Omental fat pad (tissue), 4 donors: ENCODE data around the gene FGF1. TPM values are rescaled to one million over a fixed set of nuclear protein-coding genes. Genes with fewer than 3 reads are reported as not detected.

Experiments used
- ATAC-seq: fragments of 150-250 bp; one replicate; pipeline ENCODE4 v1.9.1; 2016; ENCODE audit warnings: mild to moderate bottlenecking, moderate library complexity; ENCODE audit not compliant: low FRiP score
- DNase-seq: peaks from one replicate; pipeline ENCODE4 v3.0.0-alpha.2; 2019; ENCODE audit warnings: low spot score
- CTCF ChIP-seq, 3 donors: fragments of 450-650 bp; IDR thresholded peaks; one replicate each; pipeline ENCODE4 v1.5.1; 2016 to 2017; ENCODE audit warnings: antibody characterized with exemption in 3 of 3, mild to moderate bottlenecking in 3 of 3, moderate library complexity in 2 of 3
- total RNA-seq, 4 donors: library from RNA; depleted of rRNA; stranded (reverse); fragments of >200 nt; gene quantifications; one replicate each; pipeline ENCODE4 v1.1.0, GENCODE V29; 2016

FGF1 gene
- total RNA-seq, 4 donors from 2014 or later: 2.2 to 43.1 (median 34.3) TPM

- ATAC-seq (peak; percentile 58), DNase-seq (no peak)
- no peak for TF ChIP-seq CTCF (IDR thresholded peaks at IDR 0.05)
These were observed 51.5 kb downstream of the FGF1 start for GRCh38 chr5:142634216-142635011.

GRCh38 chr5:142630927-142631539 lies 54.9 kb downstream of the FGF1 start:
- no peak for ATAC-seq
- no peak for TF ChIP-seq CTCF (IDR thresholded peaks at IDR 0.05)
- no peak for DNase-seq

- no peak for DNase-seq
- no peak for ATAC-seq
- no peak for TF ChIP-seq CTCF (IDR thresholded peaks at IDR 0.05)
These were observed 58.3 kb downstream of the FGF1 start for GRCh38 chr5:142627383-142628217.

- ATAC-seq (no peak), DNase-seq (no peak)
- no peak for TF ChIP-seq CTCF (IDR thresholded peaks at IDR 0.05)
These were observed 59.1 kb downstream of the FGF1 start for GRCh38 chr5:142626786-142627185.

GRCh38 chr5:142626099-142626498 lies 59.8 kb downstream of the FGF1 start:
- no peak for DNase-seq
- no peak for ATAC-seq
- no peak for TF ChIP-seq CTCF (IDR thresholded peaks at IDR 0.05)

- DNase-seq (no peak), ATAC-seq (peak; percentile 61)
- TF ChIP-seq CTCF (IDR thresholded peaks at IDR 0.05): no peak
These were observed 64.7 kb downstream of the FGF1 start for GRCh38 chr5:142621227-142621626.
